NCI-H1694 treated with DMSO at 0.1 percent for 48 hours (cell line): ENCODE results near the gene PHYKPL.

ENCODE experiments used
- DNase-seq: peaks from one replicate; lab custom pipeline; 2025; lab: John Stamatoyannopoulos, UW

The PHYKPL gene

DNA sequence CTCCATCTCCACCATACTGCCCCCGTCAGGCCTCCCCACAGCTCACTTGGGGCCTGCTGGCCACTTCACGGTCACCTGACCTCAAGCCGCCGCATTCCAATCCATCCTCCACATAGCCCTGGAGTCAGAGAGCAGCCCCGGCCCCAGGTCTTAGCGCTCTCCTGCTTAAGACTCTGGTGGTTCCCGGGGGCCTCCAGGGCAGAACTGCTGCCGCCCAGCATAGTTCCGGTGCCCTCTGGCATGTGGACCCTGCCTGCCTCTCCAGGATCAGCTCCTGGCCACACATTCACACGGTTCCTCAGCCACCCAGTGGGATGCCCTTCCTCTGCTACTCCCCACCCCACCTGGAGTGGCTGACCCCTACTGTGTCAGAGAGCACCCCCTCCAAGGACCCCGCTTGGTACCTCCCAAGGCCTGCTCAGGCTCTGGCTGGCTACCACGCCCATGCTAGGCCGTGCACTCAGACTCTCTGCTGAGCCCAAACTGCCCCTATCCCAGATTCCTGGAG, 8.7 kb downstream of the PHYKPL start:
- DNase-seq: no peak

DNA sequence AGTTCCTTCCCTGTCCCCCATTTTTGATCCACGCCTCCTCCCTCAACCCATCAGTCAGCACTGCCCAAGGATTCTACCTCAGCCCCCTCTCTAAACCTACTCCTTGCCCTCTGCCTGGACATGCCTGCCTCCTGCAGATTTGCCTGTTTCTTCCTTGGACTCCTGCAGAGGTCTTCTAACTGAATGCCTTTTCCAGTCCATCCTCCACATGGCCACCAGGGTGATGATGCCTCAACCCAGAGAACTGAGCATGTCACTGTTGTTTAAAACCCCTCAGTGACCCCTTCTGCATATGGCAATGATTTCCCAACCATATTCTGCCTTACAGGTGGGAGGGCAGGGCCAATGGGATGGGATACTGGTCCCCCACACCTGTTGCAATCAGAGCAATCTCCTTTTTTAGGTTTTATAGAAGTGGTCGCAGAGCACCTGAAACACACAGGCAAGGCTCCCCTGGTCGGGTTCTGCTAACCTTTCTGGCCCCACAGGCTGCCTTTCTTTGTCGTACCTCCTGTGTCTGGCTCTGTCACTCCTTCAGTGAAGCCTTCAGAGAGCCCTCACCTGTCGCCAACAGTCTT, 9.3 kb downstream of the PHYKPL start:
- DNase-seq: no peak

DNA sequence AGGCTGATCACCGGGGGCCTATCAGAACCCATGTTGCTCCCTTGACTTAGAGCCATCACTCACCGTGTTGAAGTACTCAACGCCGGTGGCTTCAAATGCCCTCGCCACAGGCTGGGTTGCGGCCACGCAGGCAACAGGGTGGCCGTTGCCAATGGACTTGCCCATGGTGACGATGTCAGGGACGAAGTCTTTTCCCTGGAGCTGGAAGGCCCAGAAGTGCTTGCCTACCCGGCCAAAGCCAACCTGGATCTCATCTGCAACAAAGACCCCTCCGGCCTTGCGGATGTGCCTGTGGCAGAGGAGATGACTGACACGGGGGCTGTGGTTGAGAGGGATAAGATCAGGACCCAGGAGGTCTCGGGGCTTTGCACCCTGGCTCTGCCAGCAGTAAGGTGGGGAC, 10.3 kb downstream of the PHYKPL start:
- no peak for DNase-seq

DNA sequence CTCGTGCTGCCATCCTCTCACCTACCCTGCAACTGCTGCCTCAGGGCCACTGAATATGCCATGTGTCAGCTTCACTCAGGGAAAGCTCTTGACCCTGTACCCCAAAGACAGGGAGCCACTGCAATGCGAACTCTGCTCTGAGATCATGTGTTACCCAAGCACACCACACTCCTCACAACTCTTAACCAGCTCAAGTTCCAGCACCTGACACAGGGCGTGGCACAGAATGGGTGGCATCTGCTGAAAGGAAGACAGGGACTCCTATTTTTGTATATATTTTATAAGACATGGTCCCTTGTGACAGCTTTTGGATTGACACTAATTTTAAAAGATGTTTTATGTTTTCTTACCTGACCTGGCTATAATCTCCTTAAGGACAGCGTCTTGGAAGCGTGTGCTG, 10.7 kb downstream of the PHYKPL start:
- DNase-seq: no peak

DNA sequence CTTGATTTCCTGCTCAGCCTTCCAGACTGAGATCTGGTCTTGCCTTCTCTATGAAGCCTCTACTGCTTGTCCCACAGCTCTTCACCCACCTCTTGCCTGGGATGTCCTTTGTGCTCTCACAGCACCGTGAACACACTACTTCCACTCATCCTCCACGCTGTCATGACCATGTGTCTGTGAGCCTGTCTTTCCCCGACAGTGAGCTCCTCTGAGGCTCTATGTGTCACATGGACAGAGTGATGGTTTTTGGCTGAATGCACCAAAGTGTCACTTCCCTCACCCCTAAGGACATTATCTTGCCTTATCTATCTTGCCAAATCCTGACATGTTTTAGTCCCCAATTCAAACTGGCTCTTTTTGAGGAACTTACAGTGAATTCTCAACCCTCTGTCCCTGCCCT, 11.3 kb downstream of the PHYKPL start:
- no peak for DNase-seq

DNA sequence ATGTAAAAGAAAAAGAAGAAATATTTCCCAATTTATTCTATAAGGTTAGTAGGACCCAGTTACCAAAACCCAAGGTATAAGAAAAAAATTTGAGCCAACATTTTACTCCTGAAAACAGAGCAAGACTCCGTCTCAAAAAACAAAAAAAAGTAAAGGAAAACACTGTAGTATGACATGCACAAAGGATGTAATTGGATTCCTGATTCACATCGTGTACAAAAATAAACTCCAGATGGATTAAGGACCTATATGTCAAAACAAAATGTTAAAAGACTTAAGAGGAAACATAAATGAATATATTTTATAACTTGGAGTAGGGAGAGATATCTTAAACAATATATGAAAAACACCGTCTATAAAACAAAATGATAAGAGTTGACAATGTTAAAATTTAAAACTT, 13.8 kb downstream of the PHYKPL start:
- no peak for DNase-seq

DNA sequence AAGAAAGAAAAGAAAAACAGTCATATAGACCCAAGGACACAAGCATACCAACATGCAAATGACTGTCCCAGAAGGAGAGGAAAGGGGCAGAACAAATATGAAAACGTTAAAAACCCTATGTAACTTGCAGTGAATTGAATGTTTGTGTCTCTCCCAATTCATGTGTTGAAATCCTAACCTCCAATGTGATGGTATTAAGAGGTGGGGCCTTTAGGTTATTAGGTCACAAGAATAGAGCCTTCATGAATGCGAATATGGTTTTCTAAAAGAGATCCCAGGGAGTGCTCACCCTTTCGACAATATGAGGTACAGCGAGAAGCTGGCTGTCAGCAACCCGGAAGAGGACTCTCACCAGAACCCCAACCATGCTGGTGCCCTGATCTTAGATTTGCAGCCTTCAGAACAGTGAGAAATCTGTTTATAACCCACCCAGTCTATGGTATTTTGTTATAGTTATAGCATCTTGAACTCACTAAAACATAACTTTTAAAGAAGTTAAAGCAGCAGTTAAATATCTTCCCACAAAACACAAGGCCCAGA, 14.3 kb downstream of the PHYKPL start:
- no peak for DNase-seq

DNA sequence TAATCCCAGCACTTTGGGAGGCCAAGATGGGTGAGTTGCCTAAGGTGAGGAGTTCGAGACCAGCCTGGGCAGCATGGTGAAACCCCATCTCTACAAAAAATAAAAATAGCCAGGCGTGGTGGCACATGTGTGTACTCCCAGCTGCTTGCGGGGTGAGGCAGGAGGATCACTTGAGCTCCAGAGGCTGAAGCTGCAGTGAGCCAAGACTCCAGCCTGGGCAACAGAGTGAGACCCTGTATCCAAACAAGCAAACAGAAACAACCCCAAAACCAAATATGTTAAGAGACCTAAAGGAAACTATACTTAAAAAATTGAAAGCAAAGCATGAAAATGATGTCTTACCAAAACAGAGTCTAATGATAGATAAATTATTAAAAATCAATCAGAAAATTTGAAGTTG, 15.8 kb downstream of the PHYKPL start:
- no peak for DNase-seq

DNA sequence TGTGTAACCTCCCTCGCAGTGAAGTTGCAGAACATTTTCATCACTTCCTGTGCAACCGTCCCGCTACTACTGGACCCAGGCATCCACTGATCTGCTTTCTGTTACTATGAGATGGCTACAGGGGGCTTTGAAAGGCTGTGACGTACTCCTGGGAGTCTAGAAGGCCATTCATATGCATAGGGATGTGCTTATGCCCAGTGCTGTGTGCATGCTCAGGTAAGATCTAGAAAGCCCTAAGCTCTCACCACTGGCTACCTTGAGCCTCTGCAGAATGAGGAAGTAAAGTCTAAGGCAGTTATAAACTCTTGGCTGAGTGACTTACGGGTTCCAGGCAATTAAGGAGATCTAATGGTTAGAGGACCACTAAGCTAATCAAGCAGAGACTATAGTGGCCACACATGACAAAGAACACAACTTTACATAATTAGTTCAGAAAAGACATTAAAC, 16.5 kb downstream of the PHYKPL start:
- no peak for DNase-seq

DNA sequence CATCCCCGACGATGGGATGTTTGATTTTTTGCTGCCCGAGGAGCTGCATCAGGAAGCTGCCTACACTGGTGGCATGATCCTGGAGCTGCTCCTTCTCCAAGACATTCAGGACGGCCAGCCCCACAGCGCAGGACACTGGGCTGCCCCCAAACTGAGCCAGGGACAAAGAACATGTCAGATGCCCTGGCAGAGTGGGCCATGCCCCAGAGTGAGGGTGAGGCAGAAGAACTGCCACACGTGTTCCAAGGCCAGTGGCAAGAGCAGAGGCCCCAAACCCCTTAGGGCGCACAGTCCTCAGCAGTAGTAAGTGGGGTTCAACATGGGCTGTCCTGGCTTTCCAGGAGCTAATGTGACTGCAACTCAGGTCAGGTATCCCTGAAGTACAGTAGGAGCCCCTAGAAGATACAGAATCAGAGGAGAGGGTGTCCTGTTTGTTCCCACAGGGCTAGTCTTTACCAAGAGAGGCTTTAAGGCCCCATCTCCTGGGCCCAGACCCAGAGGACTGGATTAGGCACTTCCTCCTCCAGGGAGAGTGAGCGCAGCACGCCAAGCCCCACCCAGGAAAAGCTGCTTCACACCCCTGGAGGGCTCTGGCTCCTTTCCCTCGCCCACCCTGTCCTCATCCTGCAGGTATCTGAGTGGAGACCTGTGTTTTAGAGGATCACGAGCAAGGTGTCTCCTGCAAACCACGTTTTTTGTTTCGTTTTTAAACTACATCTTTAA, 17.2 kb downstream of the PHYKPL start:
- no peak for DNase-seq

DNA sequence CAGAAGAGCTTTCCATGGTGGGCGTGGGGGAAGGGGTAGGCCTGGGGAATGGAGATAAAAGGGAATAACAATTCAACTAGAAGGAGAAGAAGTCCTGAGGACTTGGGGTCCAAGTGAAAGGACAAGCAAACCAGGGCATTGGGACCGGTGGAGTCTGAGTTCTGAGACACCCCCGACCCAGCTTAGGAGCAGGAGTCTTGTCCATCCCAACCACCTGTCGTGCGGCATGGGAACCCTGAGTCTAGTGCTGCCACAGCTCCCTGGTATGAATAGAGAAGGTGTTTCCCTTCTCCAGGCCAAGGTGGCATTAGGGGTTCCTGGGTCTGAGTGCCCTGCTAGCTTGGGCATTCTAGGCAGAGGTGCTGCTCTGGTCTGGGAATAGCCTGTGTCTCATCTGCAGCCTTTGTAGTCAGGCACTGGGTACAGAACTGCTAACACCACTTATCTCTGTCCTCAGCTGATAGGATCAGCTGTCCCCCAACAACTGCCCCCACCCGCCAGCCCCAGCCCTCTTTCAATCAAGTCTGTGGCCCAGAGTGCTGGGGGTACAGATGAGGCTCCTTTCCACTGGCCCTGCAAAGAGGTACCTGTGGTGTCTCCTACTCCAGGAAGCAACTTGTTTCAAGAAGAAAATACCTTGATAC, 18.3 kb downstream of the PHYKPL start:
- DNase-seq: no peak

DNA sequence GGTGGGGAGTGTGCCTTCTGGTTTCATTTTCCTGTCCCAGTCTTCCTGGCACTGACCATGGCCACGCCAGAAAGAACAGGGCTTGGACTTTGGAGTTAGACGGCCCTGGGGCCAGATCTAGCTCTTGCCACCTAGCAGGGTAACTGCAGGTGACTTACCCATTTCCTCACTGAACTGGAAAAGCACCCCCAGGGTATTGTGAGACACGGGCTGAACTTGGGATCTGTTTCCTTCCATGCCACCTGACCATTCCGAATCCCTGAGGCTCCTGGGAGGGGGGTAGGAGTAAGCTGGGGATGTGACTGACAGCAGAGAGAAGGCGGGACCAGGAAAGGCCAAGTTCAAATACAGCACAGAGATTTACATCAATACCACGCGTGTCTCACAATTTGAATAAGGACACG, 18.9 kb downstream of the PHYKPL start:
- no peak for DNase-seq

DNA sequence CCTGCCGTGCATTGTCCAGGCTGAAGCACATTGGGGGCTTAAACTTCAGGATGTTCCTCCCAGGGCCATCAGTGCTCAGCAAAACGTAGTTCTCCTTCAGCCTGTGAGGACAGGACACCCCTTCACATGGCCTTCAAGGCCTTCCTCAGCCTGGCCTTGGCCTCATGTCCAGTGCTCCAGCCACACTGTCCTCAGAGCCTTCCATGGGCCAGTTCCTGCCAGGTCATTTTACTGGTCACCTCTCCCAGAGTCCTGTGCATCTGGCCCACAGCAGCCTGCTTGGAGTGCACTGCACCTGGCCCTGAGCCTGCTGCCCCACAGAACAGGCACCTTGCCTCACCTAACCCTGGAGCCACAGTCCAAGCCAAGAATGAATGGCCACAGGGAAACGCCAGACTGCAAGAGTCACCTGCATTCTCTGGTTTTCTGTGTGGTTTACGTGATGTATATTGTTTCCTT, 19.6 kb downstream of the PHYKPL start:
- no peak for DNase-seq

DNA sequence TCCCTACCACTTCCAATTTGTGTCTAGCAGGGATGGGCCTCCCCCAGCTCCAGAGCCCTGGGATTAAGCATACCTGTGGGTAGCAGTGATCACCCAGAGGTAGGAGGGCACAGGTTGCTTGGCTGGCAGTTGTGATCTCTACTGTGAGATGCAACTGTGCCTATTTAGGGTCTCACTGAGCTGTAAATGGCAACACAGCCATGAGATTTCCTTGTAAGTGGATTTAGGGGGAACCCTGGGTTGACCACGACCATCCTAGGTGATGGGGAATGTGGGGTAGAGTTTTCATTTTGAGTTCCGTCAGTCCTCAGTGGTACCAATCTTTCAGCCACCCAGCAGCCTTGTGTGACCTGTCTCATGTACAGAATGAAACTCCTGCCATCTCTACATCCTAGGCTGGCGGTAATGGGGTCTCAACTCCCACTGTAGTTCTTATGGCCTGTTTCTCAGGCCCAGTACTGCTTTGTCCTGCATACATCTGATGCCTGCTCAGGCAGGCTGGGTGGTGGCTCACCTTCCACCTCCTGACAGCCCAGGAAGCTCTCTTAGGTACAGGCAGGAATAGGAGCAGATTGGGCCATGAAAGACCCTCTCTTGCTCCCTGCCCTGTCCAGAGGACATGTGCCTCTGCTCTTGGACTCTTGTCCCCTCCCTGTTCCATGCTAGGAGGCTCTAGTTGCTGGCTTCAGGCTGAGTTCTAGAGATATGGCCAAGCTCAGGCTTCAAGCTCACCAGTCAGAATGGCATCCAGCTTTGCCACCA, 20.2 kb downstream of the PHYKPL start:
- no peak for DNase-seq

DNA sequence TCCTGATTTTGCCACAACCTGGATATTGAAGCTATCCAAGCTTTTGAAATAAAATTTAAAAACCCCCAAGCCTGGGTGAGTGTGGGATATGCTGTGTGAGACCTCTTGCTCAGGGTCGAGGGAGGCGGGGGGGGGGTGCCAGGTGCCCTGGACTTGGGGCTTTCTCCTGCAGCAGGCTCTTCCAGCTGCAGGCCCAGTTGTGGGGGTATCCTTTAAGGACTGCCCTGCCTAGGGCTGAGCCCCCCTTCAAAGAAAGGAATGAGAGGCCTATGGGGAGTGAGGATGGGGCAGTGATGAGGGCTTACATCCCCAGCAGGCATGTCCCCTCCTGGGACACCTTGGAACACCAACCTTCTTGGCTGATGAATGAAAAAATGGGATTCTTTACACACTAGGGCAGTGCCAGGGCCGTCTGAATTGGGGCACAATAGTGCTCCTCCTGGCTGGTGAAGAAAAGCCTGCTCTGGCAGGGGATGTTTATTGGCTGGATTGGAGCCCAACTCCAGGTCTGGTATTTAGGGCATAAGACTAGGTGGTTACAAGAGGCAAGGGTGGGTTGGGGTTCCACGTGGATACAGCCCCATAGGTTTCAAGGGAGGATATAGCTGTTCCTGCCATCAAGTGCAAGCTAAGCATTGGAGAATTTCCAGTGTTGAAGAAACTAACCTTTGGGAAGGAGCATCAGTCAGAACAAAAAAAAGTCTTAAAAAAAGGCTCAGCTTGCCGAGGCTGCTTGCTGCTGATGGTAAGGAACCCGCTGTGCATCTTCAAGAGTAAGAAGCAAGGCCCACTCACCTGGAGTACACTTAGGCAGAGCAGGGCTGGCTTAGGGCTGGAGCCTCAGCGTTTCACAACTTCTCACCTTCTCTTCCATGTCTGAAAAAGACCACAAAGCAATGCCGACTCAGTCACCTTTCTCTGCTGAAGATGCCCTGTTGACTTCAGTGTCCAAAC, 21.2 kb downstream of the PHYKPL start:
- DNase-seq: no peak

DNA sequence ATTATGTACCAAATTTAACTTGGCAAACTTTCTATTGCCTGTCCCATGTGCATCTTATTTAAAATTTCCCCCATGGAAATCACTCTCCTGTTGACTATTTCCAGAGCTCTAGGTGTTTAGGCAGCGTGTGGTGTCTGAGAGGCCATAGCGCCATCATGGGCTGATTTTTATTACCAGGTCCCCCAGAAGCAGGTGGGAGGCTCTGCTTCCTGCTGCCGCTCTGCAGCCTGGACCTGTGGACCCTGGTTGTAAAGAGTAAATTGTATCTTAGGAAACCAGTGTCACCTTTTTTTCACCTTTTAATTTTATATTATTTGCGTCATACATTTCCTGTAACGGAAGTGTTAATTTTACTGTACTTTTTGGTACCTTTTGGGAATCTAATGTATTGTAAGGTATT, 21.9 kb downstream of the PHYKPL start:
- DNase-seq: no peak

DNA sequence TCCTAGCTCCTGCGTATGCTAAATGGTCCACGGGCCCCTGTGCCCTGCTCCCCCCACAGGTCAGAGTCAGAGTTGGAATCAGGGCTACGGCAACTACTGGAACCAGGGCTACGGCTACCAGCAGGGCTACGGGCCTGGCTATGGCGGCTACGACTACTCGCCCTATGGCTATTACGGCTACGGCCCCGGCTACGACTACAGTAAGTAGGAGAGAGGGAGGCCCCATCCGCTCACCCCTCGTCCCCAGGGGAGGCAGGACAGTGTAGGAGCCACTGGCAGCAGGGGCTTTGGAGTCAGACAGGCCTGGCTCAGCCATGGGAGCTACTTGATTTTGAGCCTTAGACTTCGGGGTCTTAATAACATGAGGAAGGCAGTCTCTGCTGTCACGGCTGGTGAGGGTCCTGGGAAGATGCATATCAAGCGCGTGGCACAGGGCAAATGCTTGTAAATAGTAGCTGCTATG, 22.5 kb downstream of the PHYKPL start:
- no peak for DNase-seq

DNA sequence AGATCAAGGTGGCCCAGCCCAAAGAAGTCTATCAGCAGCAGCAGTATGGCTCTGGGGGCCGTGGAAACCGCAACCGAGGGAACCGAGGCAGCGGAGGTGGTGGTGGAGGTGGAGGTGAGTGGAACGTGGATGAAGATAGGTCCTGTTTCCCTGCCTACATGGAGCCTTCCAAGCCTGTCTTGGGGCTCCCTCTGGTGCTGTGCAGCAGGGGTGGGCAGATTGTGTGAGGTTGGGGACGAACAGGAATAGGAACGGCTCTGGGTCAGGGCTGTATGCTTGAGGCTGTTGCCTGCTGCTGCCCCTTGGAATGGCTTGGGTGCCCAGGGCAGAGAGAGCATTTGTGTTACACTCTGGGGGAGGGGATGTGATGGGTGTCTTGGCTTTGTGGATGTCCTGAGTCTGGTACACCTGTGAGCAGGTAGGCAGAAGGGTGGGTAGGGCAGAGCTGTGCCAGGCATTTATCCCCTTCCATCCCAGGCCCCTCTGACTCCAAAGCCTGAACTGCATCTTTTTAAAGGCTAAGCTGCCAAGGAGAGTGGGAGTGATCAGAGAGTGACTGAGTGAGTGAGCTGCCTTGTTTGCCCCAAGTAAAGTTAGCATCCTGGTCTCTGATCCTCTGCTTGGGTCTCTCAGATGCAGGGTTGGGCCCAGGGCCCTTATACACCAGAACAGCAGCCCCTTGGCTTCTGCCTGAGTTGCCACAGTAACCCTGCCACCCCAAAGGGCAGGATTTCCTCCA, 23.1 kb downstream of the PHYKPL start:
- DNase-seq: no peak

DNA sequence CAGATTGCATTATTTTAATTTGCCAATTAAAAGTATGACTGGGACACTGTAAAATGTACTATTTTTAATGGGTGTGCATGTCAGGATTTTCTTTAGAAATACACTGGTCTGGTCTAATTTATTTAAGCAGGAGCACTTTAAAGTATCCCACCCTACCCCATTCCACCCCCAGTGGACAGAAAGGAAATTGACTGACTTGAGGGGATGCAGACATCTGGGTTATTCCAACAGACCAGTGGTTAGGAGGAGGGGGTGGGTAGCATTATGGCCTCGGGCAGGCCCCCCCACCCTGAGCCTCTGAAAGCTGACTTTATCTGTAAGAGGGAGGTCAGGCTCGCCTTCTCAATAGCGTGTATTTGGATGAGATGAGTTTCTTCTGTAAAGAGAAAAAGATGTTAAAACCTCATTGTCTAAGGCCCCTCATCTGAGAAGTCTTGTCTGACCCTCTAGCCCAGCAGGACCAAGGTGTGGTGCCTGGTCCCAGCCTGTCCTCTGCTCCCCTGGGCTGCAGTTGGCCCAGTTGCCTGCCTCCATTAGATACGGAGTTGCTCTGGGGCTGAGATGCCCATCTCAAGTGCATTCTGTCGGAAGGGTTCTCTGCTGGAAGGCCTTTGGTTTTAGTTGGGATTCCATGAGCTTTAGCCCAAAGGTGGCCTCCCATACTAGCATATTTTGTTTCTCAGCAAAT, 23.9 kb downstream of the PHYKPL start:
- DNase-seq: no peak

DNA sequence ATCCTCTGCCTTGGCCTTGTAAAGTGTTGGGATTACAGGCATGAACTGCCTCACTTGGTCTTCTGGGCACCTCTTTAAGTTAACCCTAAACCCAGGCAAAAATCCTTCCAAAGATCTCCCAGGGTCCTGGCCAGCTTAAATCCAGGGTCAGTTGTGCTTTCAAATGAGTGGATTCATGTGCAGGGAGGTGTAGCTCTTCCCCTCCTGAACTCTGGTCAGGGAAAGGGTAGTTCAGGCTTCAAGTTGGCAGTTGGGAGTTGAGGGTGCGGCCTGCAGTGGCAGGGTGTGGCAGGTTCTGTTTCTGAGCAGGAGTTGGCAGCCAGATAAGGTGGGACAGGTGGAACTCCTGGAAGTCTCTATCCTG, 24.7 kb downstream of the PHYKPL start:
- no peak for DNase-seq
